SK-N-MC (cell line): Measurements from ENCODE around the gene EBP.

Experiments used
- EZH2 ChIP-seq: fragments of 200-600 bp; sonication (generic); IDR thresholded peaks from one replicate; pipeline ENCODE4 v1.6.1; 2017; ENCODE audit warnings: antibody characterized with exemption
- POLR2AphosphoS5 ChIP-seq: IDR thresholded peaks from 2 replicates; pipeline ENCODE4 v1.6.1; 2012; ENCODE audit warnings: mild to moderate bottlenecking, low read depth, low read length, borderline replicate concordance

DNA sequence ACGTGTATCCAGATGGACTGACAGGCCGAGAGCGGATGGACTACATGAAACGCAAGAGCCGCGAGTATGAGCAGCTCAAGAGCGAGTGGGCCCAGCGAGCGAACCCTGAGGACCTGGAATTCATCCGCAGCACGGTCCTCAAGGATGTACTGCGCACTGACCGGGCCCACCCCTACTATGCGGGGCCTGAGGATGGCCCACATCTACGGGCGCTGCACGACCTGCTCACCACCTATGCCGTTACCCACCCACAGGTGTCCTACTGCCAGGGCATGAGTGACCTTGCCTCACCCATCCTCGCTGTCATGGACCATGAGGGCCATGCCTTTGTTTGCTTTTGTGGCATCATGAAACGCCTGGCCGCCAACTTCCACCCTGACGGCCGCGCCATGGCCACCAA is 38.0 kb downstream of the EBP start:
- TF ChIP-seq POLR2AphosphoS5 (no peak), EZH2 (no peak)
